WERI-Rb-1 (cell line): Measurements from ENCODE around the gene GLIS1.

Experiments used
- DNase-seq: peaks from one replicate; pipeline ENCODE4 v3.0.0-alpha.2; 2020
- H3K27ac ChIP-seq: fragments of 250-450 bp; sonication (Bioruptor Pico); 2 replicates; pipeline ENCODE4 v1.5.1; 2020; ENCODE audit warnings: mild to moderate bottlenecking, moderate library complexity
- H3K27me3 ChIP-seq: fragments of 250-450 bp; sonication (Bioruptor Pico); 2 replicates; pipeline ENCODE4 v1.5.1; 2021; ENCODE audit warnings: mild to moderate bottlenecking, low read depth, moderate library complexity; ENCODE audit not compliant: insufficient read depth, severe bottlenecking
- H3K36me3 ChIP-seq: fragments of 250-450 bp; sonication (Bioruptor Pico); 2 replicates; pipeline ENCODE4 v1.5.1; 2020; ENCODE audit warnings: mild to moderate bottlenecking, moderate library complexity
- H3K4me3 ChIP-seq: 2 replicates; pipeline ENCODE4 v1.5.1; 2011; ENCODE audit warnings: low read depth, mild to moderate bottlenecking, control low read depth, low read length
- H3K9me3 ChIP-seq: fragments of 250-450 bp; sonication (Bioruptor Pico); 2 replicates; pipeline ENCODE4 v1.5.1; 2021; ENCODE audit warnings: mild to moderate bottlenecking, moderate library complexity; ENCODE audit not compliant: severe bottlenecking
- TF ChIP-seq, protein P1 (sequence below): IDR thresholded peaks from 2 replicates; pipeline ENCODE4 v1.5.1; 2011; ENCODE audit warnings: low read depth, mild to moderate bottlenecking, control low read depth, inconsistent platforms, low read length

GLIS1 gene

DNA sequence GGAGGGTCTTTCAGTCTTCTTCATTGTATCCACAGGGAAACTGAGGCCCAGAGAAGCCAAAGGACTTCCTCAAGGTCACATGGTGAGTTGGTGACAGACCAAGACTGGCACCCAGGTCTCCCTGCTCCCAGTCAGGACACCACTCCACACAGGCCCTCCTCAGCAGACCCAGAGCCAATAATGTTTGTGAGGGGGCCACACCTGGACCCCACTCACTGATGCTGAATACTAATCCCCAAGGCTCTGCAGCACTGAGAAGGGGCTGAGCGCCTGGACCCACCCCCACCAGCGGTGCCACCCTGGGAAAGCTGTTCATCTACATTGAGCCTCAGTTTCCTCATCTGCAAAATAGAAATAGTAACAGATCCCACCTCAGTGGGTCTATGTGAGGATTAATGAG, 79.5 kb downstream of the GLIS1 start:
- DNase-seq = no peak
- H3K4me3 ChIP-seq = no peak overlapping the region
- H3K27ac ChIP-seq = no peak overlapping the region
- no peaks in the 10 kb centered on the region for H3K9me3 ChIP-seq
- H3K36me3 ChIP-seq = no peaks in the 10 kb centered on the region
- H3K27me3 ChIP-seq = no peaks in the 10 kb centered on the region
- TF ChIP-seq, protein P1, sequence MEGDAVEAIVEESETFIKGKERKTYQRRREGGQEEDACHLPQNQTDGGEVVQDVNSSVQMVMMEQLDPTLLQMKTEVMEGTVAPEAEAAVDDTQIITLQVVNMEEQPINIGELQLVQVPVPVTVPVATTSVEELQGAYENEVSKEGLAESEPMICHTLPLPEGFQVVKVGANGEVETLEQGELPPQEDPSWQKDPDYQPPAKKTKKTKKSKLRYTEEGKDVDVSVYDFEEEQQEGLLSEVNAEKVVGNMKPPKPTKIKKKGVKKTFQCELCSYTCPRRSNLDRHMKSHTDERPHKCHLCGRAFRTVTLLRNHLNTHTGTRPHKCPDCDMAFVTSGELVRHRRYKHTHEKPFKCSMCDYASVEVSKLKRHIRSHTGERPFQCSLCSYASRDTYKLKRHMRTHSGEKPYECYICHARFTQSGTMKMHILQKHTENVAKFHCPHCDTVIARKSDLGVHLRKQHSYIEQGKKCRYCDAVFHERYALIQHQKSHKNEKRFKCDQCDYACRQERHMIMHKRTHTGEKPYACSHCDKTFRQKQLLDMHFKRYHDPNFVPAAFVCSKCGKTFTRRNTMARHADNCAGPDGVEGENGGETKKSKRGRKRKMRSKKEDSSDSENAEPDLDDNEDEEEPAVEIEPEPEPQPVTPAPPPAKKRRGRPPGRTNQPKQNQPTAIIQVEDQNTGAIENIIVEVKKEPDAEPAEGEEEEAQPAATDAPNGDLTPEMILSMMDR = no peak

DNA sequence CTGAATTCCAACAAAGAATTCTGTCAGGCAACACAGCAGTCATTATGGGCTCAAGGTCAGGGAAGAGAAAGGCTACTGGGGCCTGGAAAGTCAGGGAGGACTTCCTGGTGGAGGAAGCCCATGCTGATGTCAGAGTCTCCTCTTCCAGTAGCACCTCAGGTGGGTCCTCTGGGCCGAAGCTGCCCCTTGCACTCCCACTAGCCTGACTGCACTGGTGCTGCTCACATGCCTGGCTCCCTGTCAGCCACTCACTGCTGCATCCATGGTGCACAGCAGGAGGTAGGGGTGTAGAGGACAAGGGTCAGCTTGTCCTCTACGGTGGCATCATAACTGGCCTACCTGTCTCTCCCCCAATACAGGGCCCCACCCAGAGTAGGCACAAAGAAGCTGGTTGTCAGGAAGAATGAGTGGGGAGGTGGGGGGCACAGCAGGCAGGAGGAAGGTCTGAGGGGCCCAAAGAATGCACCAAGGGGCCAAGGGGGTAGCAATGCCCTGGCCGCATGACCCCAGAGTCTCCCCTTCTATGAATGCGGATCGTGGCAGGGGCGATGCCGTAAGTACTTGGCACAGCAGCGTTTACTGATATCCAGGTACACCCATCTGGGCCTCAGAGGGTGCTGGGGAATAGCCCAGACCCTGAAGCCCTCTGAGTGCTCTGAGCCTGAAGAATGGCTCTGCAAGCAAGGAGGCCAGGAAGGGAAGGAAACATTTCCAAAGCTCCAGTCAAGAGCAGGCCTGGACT, 80.3 kb downstream of the GLIS1 start:
- no peak for DNase-seq
- no peak overlapping the region for H3K27ac ChIP-seq
- H3K9me3 ChIP-seq = no peaks in the 10 kb centered on the region
- H3K36me3 ChIP-seq = no peaks in the 10 kb centered on the region
- no peaks in the 10 kb centered on the region for H3K27me3 ChIP-seq
- TF ChIP-seq, protein P1 = no peak
- no peak overlapping the region for H3K4me3 ChIP-seq

DNA sequence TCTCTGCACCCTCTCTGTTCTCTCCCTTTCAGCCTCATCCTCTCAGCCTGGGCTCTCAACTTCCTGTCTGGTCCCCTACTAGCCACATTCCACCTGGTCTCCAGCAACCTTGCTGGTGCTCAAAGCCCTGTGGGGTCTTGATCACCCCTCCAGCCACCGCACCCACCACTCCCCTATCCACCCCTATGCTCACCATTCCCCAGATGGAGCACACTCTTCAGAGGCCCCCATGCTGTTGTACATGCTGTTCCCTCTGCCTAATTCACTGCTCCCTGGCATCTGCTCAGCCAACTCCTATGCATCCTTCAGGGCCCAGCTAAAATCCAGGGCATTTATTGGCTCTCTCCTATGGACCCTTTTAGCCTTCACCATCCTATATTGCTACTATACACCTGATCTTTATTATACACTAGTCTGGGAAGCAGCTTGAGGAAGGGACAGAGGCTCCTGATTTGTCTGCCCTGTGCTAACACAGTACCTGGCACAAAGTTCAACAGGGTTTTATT, 81.0 kb downstream of the GLIS1 start:
- no peak for DNase-seq
- Histone ChIP-seq H3K27me3 (no peaks in the 10 kb centered on the region), H3K27ac (no peak overlapping the region), H3K9me3 (no peaks in the 10 kb centered on the region), H3K4me3 (no peak overlapping the region), H3K36me3 (no peaks in the 10 kb centered on the region)
- TF ChIP-seq, protein P1 = no peak

DNA sequence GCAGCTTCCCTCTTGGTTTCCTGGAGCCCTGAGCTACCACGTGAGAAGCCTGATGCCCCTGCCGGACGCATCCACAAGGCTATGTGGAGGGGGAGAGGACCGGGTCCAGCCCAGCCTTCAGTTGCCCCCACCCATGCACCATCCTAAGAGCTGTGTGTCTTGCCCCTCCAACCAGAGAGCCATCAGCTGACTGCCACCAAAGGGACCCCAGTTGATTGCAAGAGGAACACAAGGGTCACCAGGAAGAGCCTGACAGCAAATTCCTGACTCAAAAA, 81.5 kb downstream of the GLIS1 start:
- no peak for DNase-seq
- TF ChIP-seq, protein P1 = no peak
- Histone ChIP-seq H3K9me3 (no peaks in the 10 kb centered on the region), H3K4me3 (no peak overlapping the region), H3K27ac (no peak overlapping the region), H3K36me3 (no peaks in the 10 kb centered on the region), H3K27me3 (no peaks in the 10 kb centered on the region)

DNA sequence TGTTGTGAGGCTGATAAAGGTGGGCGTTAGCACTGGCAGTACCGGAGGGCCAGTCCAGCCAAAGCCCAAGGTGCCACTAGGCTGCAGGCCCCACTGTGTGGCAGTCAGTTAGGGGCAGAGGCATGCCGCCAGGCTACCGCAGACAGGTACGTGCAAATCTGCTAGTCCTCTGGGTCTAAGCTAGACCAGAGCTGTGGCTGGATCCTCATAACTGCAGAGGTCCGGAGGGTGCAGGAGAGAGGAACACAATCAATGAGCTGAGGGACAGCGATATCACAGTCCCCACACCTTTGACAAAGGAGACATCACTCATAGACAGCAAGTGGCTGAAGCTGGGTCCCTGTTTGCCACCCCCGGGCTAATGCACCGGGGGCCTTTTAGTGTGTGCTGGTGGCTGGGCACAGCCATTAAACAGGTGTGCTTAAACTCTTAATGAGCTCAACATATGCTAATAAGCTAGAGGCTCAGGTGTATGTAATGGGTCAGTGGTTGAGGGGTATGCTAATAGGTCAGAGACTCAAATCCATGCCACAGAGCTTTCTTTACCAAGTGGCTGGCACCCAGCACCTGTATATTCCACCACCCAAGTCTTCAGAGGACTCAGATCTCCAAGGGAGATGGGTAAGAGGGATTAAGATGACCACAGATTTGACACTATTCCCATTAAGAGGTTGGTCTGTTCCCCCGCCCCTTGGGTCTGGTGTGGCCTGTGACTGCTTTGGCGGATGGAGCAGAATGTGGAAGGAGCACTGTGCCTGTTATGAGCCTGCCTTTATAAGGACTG, 82.0 kb downstream of the GLIS1 start:
- TF ChIP-seq, protein P1 = no peak
- no peaks in the 10 kb centered on the region for H3K9me3 ChIP-seq
- H3K36me3 ChIP-seq = no peaks in the 10 kb centered on the region
- no peak overlapping the region for H3K4me3 ChIP-seq
- DNase-seq = no peak
- no peak overlapping the region for H3K27ac ChIP-seq
- H3K27me3 ChIP-seq = no peaks in the 10 kb centered on the region
